ENCODE measurements around the gene PCDH1.

Gene PCDH1

DNA sequence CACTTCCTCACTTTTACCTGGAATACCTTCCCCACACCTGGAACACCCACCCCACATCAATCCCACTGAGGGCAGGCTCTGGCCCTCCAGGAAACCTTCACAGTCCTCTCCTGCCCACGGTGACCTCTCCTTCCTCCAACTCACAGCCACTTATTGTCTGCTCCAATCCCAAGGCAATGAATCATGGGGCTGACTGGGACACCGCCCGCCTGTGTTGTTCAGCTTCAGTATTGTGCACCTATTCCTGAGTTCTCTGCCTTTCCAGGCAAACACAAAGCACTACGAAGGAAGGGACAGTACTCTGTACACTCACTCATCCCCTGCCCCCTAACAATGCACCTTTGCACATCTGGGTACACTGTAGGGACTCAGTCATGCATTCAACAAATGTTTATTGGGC lies 7.3 kb downstream of the PCDH1 start:
- no peaks in the 10 kb centered on the region for H3K4me1 ChIP-seq (ENCODE audit: insufficient read depth, low read length)
- H3K36me3 ChIP-seq (ENCODE audit: insufficient read depth, low read length): no peaks in the 10 kb centered on the region
- no peak overlapping the region for H3K4me3 ChIP-seq (ENCODE audit: low read depth in 1 of 2, low read length in 2 of 2)
- no peaks in the 10 kb centered on the region for H3K9me3 ChIP-seq (ENCODE audit: low read length)
- peaks cover 12 to 26% of the 10 kb centered on the region in 2 donors for H3K27me3 ChIP-seq (ENCODE audit: control insufficient read depth in 1 of 2, insufficient read depth in 2 of 2, low read length in 2 of 2)
- H3K9ac ChIP-seq (ENCODE audit: low read length): no peak overlapping the region
- no peak overlapping the region for H3K27ac ChIP-seq (ENCODE audit: low read depth, low read length)

DNA sequence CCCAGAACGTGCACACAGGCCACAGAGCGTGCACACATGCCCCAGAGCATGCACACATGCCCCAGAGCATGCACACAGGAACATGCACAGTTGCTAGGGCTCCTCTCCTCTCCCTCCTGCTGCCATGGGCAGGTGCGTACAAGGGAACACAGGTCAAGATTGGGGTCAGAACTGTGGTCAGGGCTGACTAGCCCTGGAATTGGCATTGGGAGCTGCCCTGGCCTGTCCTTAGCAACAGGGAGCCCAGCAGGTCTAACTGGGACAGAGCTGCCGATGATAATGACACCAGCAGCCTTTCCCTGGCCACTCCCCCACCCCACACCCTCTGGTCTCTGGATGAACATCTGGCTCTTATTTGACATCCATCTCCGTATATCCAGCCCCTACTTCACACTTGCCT lies 8.0 kb downstream of the PCDH1 start:
- no peak overlapping the region for H3K4me3 ChIP-seq (ENCODE audit: low read depth in 1 of 2, low read length in 2 of 2)
- H3K27me3 ChIP-seq (ENCODE audit: control insufficient read depth in 1 of 2, insufficient read depth in 2 of 2, low read length in 2 of 2): peaks cover 6 to 20% of the 10 kb centered on the region in 2 donors
- H3K9ac ChIP-seq (ENCODE audit: low read length): no peak overlapping the region
- H3K4me1 ChIP-seq (ENCODE audit: insufficient read depth, low read length): no peaks in the 10 kb centered on the region
- H3K27ac ChIP-seq (ENCODE audit: low read depth, low read length): no peak overlapping the region
- H3K36me3 ChIP-seq (ENCODE audit: insufficient read depth, low read length): no peaks in the 10 kb centered on the region
- H3K9me3 ChIP-seq (ENCODE audit: low read length): no peaks in the 10 kb centered on the region

DNA sequence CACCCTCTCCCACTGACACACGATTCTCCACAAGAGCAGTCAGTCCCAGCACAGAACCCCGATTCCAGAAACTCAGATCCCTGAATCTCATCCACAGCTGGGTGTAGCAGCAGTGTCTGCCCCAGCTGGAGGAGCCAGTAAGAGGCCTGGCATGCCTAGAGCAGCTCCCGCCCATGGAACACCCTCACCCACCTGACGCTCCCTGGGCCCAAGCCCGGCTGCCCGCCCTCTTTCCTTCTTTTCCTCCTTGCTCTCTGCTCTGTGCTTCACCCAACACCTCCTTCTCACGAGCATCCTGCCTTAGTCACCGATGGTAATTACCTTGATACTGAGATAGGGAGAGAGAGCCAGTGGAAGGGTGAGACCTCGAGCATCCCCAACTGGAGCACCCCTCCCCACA lies 8.7 kb downstream of the PCDH1 start:
- H3K4me3 ChIP-seq (ENCODE audit: low read depth in 1 of 2, low read length in 2 of 2): no peak overlapping the region
- peaks cover 5 to 13% of the 10 kb centered on the region in 2 donors for H3K27me3 ChIP-seq (ENCODE audit: control insufficient read depth in 1 of 2, insufficient read depth in 2 of 2, low read length in 2 of 2)
- no peaks in the 10 kb centered on the region for H3K4me1 ChIP-seq (ENCODE audit: insufficient read depth, low read length)
- no peaks in the 10 kb centered on the region for H3K36me3 ChIP-seq (ENCODE audit: insufficient read depth, low read length)
- H3K9me3 ChIP-seq (ENCODE audit: low read length): no peaks in the 10 kb centered on the region
- no peak overlapping the region for H3K27ac ChIP-seq (ENCODE audit: low read depth, low read length)
- no peak overlapping the region for H3K9ac ChIP-seq (ENCODE audit: low read length)

DNA sequence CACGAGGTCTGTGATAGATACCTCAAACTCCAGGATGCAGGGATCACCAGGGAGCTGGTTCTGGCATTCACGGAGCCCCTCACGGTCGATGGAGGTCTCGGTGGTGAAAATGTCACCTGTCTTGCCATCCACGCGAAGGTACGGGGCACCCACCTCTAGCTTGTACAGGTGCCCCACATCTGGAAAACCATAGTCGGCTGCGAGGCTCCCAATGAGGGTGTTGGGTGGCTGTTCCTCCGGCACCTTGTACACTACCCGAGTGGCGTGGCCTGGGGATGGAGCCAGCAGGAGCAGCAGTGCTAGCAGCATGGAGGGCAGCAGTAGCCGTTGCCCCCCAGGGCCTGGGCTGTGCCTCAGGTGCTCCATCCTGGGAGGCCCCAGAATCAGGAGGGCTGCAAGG lies 9.2 kb downstream of the PCDH1 start:
- no peak overlapping the region for H3K9ac ChIP-seq (ENCODE audit: low read length)
- H3K4me3 ChIP-seq (ENCODE audit: low read depth in 1 of 2, low read length in 2 of 2): no peak overlapping the region
- peaks cover under 1 to 13% of the 10 kb centered on the region in 2 donors for H3K27me3 ChIP-seq (ENCODE audit: control insufficient read depth in 1 of 2, insufficient read depth in 2 of 2, low read length in 2 of 2)
- H3K4me1 ChIP-seq (ENCODE audit: insufficient read depth, low read length): no peaks in the 10 kb centered on the region
- H3K9me3 ChIP-seq (ENCODE audit: low read length): no peaks in the 10 kb centered on the region
- no peaks in the 10 kb centered on the region for H3K36me3 ChIP-seq (ENCODE audit: insufficient read depth, low read length)
- H3K27ac ChIP-seq (ENCODE audit: low read depth, low read length): no peak overlapping the region

DNA sequence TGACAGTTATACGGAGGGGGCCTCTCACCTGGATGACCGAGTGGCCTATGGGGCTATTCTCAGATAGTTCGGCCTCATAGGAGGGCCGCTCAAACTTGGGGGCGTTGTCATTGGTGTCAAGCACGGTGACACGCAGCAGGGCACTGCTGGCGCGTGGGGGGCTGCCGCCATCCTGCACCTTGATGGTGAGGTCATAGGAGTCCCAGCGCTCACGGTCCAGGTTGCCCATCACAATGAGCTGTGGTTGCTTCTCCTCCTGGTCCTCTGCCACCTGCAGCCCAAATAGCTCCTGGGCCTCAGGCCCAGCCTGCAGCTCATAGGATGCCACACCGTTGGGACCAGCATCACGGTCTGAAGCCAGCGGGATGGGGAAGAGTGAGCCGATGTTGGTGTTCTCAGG lies 9.7 kb downstream of the PCDH1 start:
- H3K9me3 ChIP-seq (ENCODE audit: low read length): no peaks in the 10 kb centered on the region
- H3K27me3 ChIP-seq (ENCODE audit: control insufficient read depth in 1 of 2, insufficient read depth in 2 of 2, low read length in 2 of 2): peaks cover 0 to 13% of the 10 kb centered on the region in 2 donors
- no peaks in the 10 kb centered on the region for H3K36me3 ChIP-seq (ENCODE audit: insufficient read depth, low read length)
- no peak overlapping the region for H3K4me3 ChIP-seq (ENCODE audit: low read depth in 1 of 2, low read length in 2 of 2)
- no peak overlapping the region for H3K9ac ChIP-seq (ENCODE audit: low read length)
- H3K4me1 ChIP-seq (ENCODE audit: insufficient read depth, low read length): no peaks in the 10 kb centered on the region
- no peak overlapping the region for H3K27ac ChIP-seq (ENCODE audit: low read depth, low read length)

DNA sequence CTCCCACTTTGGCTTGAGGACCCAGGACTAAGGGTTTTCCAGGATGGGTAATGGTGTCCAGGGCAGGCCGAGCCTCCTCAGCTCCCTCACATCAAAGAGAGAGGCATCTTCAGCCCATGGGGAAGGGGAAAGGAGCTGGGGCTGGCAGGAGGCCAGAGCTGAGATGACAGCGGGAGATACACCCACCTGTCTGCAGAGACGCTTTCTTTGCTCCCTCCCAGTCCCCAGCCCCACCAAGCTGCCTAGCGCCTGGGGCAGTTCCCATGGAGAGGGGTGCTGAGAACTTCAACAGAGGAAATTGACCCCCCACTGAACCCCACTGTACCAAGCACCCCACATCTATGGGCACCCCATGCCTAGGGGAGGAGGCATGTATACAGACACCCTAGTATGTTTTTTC lies 10.6 kb downstream of the PCDH1 start:
- no peak overlapping the region for H3K27ac ChIP-seq (ENCODE audit: low read depth, low read length)
- H3K4me3 ChIP-seq (ENCODE audit: low read depth in 1 of 2, low read length in 2 of 2): no peak overlapping the region
- H3K9me3 ChIP-seq (ENCODE audit: low read length): no peaks in the 10 kb centered on the region
- H3K9ac ChIP-seq (ENCODE audit: low read length): no peak overlapping the region
- no peaks in the 10 kb centered on the region for H3K36me3 ChIP-seq (ENCODE audit: insufficient read depth, low read length)
- H3K4me1 ChIP-seq (ENCODE audit: insufficient read depth, low read length): no peaks in the 10 kb centered on the region
- H3K27me3 ChIP-seq (ENCODE audit: control insufficient read depth in 1 of 2, insufficient read depth in 2 of 2, low read length in 2 of 2): peaks cover 0 to 13% of the 10 kb centered on the region in 2 donors

DNA sequence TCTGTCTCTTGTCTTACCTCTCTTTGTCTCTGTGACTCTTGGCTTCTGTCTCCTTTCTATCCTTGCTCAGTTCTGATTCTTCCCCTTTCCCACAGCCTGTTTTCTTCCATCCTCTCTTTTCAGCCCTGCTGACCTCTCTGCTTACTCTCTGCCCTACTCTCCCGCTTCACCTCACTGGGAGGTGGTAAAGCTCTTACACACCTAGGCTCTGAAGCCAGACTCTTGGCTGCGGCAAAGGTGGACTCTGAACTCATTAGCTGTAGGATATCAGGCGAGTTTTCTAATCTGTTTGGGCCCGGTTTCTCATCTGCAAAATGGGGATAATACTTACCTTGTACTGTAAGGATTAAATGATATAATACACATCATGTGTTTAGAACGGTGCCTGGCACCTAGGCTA lies 11.1 kb downstream of the PCDH1 start:
- Histone ChIP-seq H3K9ac (ENCODE audit: low read length) (no peak overlapping the region), H3K4me1 (ENCODE audit: insufficient read depth, low read length) (no peaks in the 10 kb centered on the region), H3K27me3 (ENCODE audit: control insufficient read depth in 1 of 2, insufficient read depth in 2 of 2, low read length in 2 of 2) (peaks cover 0 to 13% of the 10 kb centered on the region in 2 donors), H3K4me3 (ENCODE audit: low read depth in 1 of 2, low read length in 2 of 2) (no peak overlapping the region), H3K27ac (ENCODE audit: low read depth, low read length) (no peak overlapping the region), H3K9me3 (ENCODE audit: low read length) (no peaks in the 10 kb centered on the region), H3K36me3 (ENCODE audit: insufficient read depth, low read length) (no peaks in the 10 kb centered on the region)

DNA sequence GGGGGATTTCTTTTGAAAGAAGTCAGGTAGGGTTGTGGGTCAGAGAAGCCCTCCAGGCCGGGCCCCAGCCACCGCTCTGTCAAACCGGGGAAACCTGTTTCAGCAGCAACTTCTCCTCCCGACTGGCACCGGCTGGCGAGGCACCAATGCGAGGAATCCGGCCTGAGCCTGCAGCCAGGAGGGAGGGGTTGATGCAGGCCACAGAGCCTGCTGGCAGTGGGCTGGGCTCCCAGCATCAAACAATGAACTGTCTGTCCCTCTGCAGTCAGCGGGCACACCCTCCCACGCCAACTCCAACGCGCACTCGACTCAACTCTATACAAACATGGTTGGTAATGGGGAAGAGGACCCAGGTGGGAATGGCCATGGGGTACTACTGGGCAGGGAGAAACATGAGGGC lies 12.1 kb downstream of the PCDH1 start:
- Histone ChIP-seq H3K4me3 (ENCODE audit: low read depth in 1 of 2, low read length in 2 of 2) (no peak overlapping the region), H3K27ac (ENCODE audit: low read depth, low read length) (no peak overlapping the region), H3K4me1 (ENCODE audit: insufficient read depth, low read length) (no peaks in the 10 kb centered on the region), H3K27me3 (ENCODE audit: control insufficient read depth in 1 of 2, insufficient read depth in 2 of 2, low read length in 2 of 2) (peaks cover 0 to 6% of the 10 kb centered on the region in 2 donors), H3K36me3 (ENCODE audit: insufficient read depth, low read length) (no peaks in the 10 kb centered on the region), H3K9me3 (ENCODE audit: low read length) (no peaks in the 10 kb centered on the region), H3K9ac (ENCODE audit: low read length) (no peak overlapping the region)

DNA sequence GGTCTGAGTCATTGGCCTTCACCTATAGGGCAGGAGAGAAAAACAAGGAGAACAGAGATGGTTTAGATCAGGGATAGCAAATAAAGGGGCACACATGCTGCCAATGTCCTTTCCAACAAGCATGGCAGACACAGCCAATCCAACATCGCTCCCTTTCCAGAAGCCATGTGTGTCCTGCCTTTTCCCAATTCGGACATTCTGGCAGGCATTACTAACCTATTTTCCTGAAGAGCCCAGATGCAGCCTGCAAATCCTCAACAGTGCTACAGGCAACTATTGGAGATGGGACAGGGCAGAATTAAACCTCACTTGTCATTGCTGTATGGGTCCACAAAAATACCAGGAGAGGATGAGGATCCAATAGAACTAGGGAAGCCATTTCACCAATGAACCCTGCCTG lies 12.8 kb downstream of the PCDH1 start:
- Histone ChIP-seq H3K4me3 (ENCODE audit: low read depth in 1 of 2, low read length in 2 of 2) (no peak overlapping the region), H3K9ac (ENCODE audit: low read length) (no peak overlapping the region), H3K9me3 (ENCODE audit: low read length) (no peaks in the 10 kb centered on the region), H3K4me1 (ENCODE audit: insufficient read depth, low read length) (no peaks in the 10 kb centered on the region), H3K36me3 (ENCODE audit: insufficient read depth, low read length) (no peaks in the 10 kb centered on the region), H3K27me3 (ENCODE audit: control insufficient read depth in 1 of 2, insufficient read depth in 2 of 2, low read length in 2 of 2) (no peaks in the 10 kb centered on the region), H3K27ac (ENCODE audit: low read depth, low read length) (no peak overlapping the region)

DNA sequence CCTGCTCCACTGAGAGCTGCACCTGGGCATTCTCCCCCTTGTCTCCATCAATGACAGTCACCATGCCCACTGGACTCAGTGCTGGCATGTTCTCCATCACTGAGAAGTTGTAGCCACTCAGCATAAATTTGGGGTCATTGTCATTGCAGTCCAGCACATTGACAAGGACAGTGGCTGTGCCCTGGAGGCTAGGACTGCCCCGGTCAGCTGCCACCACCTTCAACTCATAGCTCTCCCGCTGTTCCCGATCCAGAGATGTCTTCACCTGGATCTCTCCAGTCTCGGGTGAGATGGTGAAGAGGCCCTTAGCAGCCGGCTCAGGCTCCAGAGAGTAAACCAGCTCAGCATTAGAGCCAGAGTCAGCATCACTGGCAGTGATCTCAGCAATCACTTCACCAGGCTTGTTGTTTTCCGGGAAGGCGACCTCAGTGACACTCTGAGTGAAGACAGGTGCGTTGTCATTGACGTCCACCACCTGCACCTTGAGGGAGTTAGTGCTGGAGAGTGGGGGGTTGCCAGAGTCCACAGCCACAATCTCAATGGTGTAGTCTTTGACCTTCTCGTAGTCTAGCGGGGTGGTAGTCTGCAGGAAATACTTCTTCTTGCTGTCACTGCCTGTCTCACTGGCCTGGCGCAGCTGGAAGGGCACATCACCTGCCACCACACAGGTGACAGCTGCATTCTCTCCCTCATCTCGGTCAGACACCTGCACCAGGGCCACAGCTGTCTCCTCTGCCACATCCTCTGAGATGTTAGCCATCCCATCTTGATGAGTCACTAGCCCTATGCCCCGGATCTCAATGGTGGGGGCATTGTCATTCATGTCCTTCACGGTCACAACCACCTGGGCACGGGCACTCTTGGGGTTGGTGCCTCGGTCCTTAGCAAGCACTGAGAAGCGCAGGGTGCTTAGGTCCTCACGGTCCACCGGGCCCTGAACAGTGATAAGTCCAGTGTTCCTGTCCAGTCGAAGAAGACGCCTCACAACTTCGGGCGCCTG lies 13.5 kb downstream of the PCDH1 start:
- Histone ChIP-seq H3K27me3 (ENCODE audit: control insufficient read depth in 1 of 2, insufficient read depth in 2 of 2, low read length in 2 of 2) (no peaks in the 10 kb centered on the region), H3K4me3 (ENCODE audit: low read depth in 1 of 2, low read length in 2 of 2) (no peak overlapping the region), H3K9ac (ENCODE audit: low read length) (no peak overlapping the region), H3K27ac (ENCODE audit: low read depth, low read length) (no peak overlapping the region), H3K9me3 (ENCODE audit: low read length) (no peaks in the 10 kb centered on the region), H3K36me3 (ENCODE audit: insufficient read depth, low read length) (no peaks in the 10 kb centered on the region), H3K4me1 (ENCODE audit: insufficient read depth, low read length) (no peaks in the 10 kb centered on the region)

DNA sequence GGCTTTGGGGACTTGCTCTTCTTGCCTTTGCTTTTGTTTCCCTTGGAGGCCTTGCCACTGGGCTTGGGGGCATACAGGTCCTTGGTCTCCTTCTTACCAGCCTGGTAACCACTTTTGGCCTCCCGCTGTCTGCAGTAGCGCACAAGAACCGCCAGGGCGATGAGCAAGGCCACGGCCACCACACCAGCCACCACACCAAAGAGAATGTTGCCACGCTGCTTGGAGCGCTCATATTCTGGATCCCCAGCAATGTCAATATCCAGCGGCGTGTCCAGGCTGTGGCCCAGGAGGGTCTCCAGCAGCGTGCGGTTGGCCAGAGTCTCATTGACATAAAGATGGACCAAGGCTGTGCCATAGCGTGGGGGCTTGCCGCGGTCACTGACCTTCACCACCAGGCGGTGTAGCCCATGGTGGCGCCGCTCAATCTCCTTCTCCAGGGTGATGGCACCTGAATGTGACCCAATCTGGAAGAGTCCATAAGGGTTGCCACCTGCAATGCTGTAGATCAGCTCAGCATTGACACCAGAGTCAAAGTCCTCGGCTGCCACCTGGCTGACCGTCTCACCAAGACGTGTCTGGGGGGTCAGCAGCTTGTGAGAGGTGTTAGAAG lies 14.5 kb downstream of the PCDH1 start:
- Histone ChIP-seq H3K36me3 (ENCODE audit: insufficient read depth, low read length) (no peaks in the 10 kb centered on the region), H3K27ac (ENCODE audit: low read depth, low read length) (no peak overlapping the region), H3K27me3 (ENCODE audit: control insufficient read depth in 1 of 2, insufficient read depth in 2 of 2, low read length in 2 of 2) (no peaks in the 10 kb centered on the region), H3K4me1 (ENCODE audit: insufficient read depth, low read length) (no peaks in the 10 kb centered on the region), H3K9me3 (ENCODE audit: low read length) (no peaks in the 10 kb centered on the region), H3K4me3 (ENCODE audit: low read depth in 1 of 2, low read length in 2 of 2) (no peak overlapping the region), H3K9ac (ENCODE audit: low read length) (no peak overlapping the region)
